Iris pigment epithelial cell (primary cell): ENCODE data around the gene SAMHD1.
"Not testable (repeated sequence)": the region's sequence is repeated elsewhere in the genome, so short reads cannot be mapped to it uniquely, and the experiment has no call there.

Source experiments
- DNase-seq: peaks from one replicate; pipeline ENCODE4 v3.0.0-alpha.2; 2011; ENCODE audit warnings: low read depth

SAMHD1 gene

DNA sequence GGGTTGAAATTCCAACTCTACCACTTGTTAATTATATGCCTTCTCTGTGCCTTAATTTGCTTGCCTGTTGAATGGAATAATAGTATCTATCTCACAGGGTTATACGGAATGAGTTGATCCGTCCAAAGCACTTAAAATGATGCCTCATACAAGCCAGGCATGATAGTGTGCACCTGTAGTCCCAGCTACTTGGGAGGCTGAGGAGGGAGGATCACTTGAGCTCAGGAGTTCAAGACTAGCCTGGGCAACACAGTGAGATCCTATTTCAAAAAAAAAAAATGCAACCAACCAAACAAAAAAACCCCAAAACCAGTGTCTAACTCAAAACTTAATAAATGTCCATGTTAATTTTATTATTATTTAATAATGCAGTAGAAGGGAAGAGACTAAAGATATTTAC is 35.3 kb downstream of the SAMHD1 start:
- no peak for DNase-seq

DNA sequence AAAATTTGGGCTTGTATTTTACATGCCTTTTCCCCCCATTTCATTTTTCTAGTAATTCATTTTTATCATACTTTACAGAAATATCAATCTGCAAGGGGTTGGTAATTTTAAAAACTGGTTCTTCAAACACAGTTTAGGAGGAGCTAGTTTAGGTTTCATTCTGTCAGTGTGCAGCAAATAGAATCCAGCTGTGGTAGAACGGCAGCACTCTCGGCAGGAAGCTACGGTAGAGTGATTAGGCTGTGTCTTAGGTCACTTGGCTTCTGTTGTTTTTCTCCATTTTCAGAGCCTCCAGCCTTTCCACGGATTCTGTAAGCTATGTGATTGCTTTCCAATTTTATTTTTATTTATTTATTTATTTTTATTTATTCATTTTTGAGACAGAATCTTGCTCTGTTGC is 42.9 kb downstream of the SAMHD1 start:
- DNase-seq, result no peak

DNA sequence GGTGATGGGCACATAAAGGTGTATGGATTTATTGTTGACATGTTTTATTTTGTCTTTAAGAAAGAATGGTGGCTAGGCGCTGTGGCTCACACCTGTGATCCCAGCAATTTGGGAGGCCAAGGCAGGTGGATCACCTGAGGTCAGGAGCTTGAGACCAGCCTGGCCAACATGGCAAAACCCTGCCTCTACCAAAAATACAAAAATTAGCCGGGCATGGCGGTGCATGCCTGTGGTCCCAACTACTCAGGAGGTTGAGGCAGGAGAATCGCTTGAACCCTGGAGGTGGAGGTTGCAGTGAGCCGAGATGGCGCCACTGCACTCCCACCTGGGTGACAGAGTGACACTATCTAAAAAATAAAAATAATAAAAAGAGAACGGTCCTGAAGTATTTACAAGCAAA is 45.4 kb downstream of the SAMHD1 start:
- DNase-seq, result not testable (repeated sequence)

DNA sequence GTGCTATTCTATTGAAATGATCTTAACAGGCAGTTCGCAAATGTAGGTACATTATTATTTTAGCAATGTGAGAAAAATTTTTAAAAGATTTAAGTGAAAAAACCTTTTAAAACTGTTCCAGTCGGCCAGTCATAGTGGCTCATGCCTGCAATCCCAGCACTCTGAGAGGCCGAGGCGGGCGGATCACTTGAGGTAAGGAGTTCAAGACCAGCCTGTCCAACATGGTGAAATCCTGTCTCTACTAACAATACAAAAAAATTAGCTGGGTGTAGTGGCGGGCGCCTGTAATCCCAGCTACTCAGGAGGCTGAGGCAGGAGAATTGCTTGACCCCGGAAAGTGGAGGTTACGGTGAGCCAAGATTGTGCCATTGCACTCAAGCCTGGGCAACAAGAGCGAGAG is 45.9 kb downstream of the SAMHD1 start:
- DNase-seq, result not testable (repeated sequence)

DNA sequence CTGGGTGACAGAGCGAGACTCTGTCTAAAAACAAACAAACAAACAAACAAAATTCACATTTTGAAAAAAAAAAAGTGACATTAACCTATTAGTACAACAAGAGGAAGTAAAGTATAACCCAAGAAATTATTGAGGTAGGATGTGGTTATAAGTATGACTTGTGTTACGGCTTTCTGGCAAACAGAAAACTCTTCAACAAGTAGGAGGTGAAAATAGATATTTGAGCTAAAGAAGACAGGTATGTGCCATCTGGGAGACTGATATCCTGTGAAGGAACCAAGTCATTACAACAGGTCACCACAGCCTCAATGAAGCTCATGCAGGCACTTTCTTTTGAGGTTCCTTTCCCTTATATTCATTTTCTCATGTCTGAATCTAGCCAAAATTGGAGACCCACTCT is 46.8 kb downstream of the SAMHD1 start:
- DNase-seq, result no peak

DNA sequence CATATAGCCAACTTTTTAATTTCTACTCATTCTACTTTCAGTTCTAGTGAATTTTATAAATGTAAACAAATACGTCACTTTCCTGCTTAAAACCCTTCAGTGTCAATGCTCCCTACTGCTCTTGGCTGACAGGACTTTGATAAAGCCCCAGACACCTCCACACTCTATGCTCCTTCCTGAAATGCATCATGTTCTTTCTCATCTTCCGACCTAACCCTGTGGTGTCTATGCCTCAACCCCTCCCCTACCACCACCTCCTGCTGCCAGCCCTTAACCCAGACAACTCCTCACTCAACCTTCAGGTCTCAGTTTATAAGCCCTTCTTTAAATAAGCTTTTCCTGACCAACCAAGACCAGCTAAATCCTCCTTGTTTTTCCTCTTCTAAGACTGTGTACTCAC is 56.5 kb downstream of the SAMHD1 start:
- no peak for DNase-seq

DNA sequence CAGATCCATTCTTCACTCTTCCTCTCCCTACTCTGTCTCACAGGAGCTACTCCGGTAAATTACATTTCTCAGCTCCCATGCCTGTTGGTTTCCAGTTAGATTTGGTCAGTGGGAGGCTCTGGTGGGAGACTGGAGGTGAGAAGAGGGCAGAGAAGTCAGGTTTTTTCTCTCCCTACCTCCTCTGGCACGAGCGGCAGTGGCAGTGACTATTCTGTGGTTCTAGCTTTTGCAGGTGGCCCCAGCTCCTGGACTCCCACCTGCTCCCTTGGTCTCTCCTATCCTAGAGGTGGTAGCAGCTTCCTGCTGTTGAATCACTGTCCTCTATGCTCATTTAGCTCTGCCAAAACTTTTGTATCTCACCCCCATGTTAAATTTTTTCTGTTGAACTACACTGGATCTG is 57.7 kb downstream of the SAMHD1 start:
- DNase-seq, result no peak

DNA sequence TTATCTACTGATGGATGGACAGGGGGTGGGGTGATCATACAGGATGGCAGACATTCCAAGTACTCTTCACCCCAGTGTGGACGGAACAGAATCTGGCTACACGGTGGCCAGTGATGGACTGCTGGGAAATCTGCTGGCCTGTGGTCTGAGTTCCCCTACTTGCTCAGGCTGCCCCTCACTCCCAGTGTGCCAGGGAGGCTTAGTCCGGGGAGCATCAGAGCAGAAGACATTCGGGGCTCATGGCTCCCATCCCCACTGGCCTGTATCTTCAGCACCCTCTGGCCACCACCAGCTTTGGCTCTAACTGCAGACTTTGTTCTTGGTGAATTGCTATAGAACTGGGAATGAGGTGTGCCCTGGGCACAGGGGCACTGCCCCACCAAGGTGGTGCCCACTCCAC is 60.3 kb downstream of the SAMHD1 start:
- DNase-seq, result no peak

DNA sequence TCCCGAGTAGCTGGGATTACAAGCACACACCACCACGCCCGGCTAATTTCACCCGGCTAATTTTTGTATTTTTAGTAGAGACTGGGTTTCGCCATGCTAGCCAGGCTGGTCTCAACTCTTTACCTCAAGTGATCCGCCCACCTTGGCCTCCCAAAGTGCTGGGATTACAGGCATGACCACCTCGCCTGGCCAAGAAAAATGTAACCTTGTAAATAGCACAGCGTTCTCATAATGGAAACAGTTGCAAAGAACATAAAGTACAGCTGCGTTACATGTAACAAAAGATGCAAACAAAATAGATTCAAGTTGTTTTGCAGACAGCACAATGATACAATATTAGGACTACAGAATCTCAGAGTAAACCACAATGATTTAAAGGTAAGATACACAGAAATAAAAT is 60.9 kb downstream of the SAMHD1 start:
- no peak for DNase-seq

DNA sequence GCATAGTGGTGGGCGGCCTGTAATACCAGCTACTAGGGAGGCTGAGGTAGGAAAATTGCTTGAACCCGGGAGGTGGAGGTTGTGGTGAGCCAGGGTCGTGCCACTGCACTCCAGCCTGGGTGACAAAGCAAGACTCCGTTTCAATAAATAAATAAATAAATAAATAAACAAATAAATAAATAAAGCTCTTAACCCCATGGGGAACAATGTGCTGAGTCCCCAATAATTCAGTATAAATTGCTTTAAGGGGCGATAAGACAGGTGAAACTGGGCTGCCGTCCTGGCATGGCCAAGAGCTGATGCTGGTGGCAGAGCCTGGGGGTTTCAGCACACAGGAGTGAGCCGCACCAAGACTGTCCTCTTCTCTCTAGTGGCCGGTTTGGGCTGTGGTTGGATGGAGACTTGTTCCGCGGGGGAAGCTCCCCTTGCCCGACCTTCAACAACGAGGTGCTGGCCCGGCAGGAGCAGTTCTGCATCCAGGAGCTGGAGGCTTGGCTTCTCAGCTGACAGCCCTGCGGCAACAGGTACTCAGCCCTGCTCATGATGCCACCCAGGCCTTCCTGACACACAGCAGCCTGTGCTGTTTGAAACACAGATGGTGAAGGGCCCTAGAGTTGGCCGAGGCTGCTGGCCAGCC is 62.5 kb downstream of the SAMHD1 start:
- no peak for DNase-seq

DNA sequence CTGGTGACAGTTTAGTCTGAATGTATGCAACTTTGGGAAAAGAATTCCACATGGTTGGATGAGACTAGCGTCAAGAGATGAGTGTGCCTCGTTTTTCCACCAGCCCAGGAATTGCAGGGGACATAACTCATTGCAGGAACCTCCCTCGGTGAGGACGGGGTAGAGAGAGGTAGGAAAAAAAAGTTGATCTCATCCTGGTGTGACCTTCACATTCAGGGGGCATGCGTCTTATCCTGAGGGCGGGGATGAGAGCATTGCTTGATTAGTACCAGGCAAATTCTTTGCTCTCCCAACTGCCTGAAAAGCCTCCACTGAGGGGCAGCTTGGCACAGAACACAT is 63.8 kb downstream of the SAMHD1 start:
- no peak for DNase-seq

DNA sequence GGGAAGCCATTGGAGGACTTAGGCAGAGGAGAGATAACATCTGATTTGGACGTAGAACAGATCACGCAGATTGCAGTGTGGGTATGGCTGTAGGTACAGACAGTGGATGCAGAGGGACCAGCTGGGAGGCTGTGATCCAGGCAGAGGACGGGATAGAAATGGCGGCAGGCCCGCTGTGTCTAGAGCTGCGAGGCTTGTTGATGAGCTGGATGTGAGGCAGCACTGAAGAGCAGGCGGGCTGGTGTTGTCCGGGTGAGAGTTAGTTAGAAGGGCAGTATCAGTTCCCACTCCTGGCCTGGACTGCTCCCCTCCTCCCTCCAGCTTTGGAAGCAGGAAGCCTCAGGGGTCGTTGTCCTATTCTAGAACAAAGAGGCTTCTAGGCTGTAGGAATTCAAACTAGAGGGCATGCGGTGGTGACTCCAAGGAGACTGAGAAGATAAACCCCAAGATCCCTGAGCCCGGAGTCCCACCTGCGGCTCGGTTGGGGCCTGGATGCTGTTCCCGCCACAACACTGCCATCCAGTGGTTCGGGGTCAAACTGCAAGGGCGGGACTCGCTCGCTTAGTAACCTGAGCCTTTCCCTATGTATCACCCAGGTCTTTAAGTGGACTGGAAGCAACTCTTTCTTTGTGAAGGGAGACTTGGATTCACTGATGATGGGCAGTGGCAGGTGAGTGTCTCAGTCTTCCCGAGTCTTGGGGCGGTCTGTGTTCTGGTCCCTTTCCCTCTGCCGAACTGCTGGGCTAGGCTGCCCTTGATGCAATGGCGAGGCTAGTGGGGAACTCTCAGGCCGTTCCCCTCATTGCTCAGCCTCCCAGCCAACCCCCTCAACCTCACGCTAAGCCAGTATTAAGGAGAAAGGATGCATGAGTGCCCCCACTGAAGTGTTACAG is 64.4 kb downstream of the SAMHD1 start:
- peak; percentile 72 for DNase-seq

DNA sequence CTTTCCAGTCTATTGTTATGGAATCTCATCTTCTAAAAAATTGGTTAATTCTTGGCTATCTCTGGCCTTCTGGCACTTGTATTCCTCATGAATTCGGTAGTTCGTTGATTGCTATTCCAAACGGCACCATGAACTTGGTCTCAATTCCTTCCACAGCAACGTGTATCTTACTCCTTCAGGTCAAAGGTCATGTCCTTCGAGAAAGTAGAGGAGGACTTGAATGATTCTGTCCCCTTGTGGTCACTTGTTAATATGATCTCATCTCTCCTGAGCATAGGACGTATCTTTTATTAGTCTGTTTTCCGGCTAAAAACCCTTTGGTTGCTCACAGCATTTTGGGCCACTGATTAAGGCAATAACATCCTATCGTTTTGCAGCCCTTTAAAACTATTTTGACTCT is 66.2 kb downstream of the SAMHD1 start:
- no peak for DNase-seq

DNA sequence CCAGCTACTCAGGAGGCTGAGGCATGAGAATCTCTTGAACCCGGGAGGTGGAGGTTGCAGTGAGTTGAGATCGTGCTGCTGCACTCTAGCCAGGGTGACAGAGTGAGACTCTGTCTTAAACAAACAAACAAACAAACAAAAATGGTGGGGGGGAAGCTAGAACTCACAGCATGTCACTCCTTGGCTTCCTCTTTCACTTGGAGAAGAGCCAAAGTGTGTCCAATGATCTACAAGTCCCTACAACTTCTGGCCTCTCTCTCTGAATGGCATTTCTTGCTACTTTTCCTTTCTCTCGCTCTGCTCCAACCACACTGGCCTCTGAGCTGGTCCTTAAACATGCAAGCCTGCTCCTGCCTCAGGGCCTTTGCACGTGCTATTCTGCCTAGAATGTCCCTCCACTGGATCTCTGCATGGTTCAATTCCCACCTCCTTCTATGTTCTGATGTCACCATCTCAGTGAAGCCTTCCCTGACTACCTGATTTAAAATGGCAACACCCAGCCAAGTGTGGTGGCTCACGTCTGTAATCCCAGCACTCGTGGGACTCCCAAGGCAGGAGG is 67.5 kb downstream of the SAMHD1 start:
- DNase-seq, result no peak

DNA sequence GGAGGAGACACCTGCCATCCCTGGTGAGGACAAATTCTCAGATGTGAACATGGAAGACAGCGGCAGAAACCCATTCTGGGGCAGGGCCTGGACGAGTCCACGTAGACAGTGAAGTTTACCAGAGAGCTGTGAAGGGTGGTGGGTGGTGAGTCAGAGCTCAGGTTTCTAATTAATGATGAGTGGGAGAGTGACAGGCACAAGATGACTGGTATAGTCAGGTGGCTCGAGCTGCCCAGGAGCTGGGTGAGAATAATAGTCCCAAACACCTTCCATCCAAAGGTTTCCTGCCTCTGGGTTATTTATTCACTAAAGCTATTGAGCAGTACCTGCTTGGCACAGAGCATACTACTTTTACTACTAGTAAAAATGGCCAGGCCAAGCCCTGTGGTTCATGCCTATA is 69.6 kb downstream of the SAMHD1 start:
- DNase-seq, result no peak

DNA sequence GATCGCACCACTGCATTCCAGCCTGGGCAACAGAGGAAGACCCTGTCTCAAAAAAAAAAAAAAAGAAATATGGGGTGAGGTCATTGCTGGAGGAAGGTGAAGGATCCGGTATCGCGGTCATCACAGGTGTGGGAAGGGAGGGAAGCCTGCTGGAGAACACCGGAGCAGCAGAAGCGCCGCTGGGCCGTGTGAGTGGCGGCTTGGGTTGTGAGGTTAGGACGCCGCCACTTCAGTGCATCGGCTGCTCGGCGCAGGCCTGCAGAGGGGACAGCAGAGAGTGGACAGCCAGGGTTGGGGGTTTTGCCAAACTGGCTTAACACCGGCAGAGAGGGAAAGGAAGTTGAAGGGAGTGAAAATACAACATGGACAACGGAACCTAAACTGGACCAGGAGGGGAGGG is 70.2 kb downstream of the SAMHD1 start:
- DNase-seq, result no peak

DNA sequence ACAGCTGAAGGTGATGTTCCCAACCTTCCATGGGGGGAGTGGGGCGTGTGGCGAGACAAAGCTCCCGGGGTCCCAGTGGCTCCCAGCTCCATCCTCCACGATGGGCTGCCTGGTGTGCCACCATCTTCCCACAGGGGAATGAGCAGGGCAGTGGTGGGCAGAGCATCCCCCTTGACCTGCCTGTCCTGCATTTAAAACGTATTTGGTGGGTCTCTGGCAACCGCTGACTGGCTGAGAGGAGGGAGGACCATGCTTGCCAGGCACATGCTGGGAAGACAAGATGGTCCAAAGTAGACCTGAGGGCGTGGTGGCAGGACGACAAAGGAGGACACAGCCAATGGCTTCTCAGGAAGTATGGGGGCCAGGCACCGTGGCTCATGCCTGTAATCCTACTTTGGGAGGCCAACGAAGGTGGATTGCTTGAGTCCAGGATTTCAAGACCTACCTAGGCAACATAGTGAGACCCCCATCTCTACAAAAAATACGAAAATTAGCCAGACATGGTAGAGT is 70.7 kb downstream of the SAMHD1 start:
- no peak for DNase-seq

DNA sequence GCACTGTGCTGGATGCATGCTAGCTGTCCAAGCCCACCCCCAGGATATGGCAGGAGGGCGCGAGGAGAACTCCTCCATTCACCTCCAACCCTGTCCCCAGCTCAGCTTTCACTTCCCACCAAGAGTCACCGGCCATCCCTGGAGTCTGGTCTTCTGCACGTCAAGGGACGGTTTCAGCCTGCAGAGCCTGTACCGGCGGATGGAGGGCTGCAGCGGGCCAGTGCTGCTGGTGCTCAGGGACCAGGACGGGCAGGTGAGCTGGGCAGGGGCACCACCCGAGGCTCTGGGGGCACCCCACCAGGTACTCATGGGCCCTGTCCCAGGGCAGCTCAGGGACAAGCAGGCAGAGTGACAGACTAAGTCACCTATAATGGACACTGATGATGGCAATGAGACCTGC is 72.6 kb downstream of the SAMHD1 start:
- no peak for DNase-seq

DNA sequence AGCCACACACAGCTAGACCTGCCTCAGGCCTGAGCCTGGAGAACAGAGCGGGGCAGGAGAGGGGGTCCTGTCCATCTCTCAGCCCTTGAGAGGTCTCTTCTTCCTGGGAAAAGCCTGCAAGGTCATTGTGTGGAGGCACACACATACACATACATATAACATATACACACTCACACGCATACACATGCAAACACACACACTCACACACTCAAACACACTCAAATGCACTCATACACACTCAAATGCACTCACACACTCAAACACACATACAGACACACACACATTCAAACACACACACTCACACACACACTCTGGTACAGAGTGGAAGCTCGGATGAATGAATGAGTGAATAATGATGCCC is 75.1 kb downstream of the SAMHD1 start:
- DNase-seq, result no peak

DNA sequence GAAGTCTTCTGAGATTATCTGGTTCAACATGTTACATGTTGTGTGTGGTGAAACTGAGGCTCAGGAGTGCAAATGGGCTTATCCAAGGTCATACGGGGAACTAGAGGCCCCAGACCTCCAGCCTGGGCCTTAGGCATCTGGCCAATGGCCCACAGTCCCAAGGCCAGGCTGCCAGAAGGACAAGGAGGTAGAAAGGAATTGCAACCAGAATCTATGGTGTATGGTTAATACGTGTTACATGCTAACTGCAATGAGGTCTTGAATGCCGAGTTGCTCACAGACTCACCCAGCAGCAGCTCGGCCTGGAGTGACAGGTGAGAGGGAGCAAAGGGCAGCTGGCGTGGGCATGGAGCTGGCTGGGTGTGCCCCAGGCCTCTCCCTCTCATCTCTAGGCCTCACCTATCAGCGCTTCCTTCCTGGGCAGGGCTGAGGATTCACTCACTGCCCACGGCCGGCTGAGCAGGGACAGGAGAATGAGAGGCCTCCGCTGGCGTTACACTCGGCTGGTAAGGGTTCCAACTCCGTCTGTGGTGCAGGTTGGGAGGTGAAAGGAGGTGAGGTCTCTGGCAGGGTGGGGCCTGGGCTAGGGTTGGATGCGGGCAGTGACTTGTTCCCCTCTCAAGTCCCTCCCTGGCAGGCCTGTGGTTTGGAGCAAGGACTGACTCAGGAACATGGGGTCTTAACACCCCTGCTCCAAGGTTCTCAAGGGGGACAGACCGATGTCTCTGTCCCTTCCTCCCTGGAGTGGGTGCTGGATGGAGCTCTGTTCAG is 75.6 kb downstream of the SAMHD1 start, which contains the start of gene TLDC2:
TLDC2 (plus strand) TSS at position 437 of the 771 bp plus-strand sequence; CDS start at position 474, 37 bp downstream.
- no peak for DNase-seq

DNA sequence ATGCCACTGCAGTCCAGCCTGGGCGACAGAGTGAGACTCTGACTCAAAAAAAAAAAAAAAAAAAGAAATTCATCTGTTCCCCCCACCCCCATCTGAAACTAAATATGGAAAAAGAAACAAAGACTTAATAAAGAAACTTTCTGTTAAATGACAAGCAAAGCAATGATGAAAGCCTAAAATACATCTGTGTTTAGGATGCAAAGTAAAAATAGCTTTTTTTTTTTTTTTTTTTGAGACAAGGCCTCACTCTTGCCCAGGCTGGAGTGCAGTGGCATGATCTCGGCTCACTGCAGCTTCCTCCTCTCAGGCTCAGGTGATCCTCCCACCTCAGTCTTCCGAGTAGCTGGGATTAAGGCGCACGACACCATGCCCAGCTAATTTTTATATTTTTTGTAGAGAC is 76.4 kb downstream of the SAMHD1 start:
- not testable (repeated sequence) for DNase-seq

DNA sequence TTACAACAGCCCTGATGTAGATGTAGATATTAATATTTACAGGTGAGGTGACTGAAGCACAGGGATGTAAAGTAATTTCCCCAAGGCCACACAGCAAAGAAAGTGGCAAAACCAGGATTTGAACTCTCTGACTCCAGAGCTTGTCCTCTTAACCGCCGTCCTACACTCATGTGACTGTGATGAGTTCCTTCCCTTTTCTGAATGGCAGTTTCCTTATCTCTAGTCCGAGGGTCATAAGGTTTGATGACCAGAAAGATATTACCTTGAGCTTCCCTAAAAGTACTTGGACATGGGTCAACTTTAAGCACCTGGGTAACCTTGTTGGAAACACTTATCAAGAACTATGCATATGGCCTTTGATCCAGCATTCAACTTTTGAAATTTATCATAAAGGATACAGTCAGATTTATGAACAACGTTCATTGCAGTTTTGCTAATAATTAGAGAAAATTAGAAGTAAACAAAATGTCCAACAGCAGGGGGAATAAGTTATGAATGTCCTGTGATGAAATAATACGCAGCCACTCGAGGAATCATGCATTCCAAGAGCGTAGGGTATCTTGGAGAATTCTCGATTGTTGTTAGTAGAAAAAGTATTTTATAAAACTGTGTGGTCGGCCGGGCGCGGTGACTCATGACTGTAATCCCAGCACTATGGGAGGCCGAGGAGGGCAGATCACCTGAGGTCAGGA is 77.9 kb downstream of the SAMHD1 start:
- no peak for DNase-seq
